Trophoblast cell (in vitro differentiated cells and primary cell): Measurements from ENCODE around the gene MTUS2.

Experiments
- DNase-seq, 2 donors: peaks; one replicate each; pipeline ENCODE4 v3.0.0-alpha.2; 2016
- H2AFZ ChIP-seq: 2 replicates; pipeline ENCODE4 v1.6.1; 2013; ENCODE audit warnings: low read length, moderate library complexity, mild to moderate bottlenecking; ENCODE audit not compliant: insufficient read depth, poor library complexity
- H2AK5ac ChIP-seq: 2 replicates; pipeline ENCODE4 v1.6.1; 2013; ENCODE audit warnings: mild to moderate bottlenecking, low read length
- H2BK120ac ChIP-seq: 2 replicates; pipeline ENCODE4 v1.6.1; 2013; ENCODE audit warnings: low read length, mild to moderate bottlenecking, moderate library complexity; ENCODE audit not compliant: insufficient read depth, poor library complexity
- H2BK12ac ChIP-seq: 2 replicates; pipeline ENCODE4 v1.6.1; 2013; ENCODE audit warnings: mild to moderate bottlenecking, low read length, moderate library complexity
- H2BK5ac ChIP-seq: 2 replicates; pipeline ENCODE4 v1.6.1; 2013; ENCODE audit warnings: low read length, low read depth, moderate library complexity, mild to moderate bottlenecking; ENCODE audit not compliant: poor library complexity
- H3K14ac ChIP-seq: 2 replicates; pipeline ENCODE4 v1.6.1; 2013; ENCODE audit warnings: mild to moderate bottlenecking, low read length
- H3K18ac ChIP-seq: 2 replicates; pipeline ENCODE4 v1.6.1; 2013; ENCODE audit warnings: mild to moderate bottlenecking, low read length
- H3K23ac ChIP-seq: 2 replicates; pipeline ENCODE4 v1.6.1; 2013; ENCODE audit warnings: low read length
- H3K27ac ChIP-seq: 2 replicates; pipeline ENCODE4 v1.5.1; 2013; ENCODE audit warnings: low read depth, mild to moderate bottlenecking, inconsistent platforms, low read length, moderate library complexity
- H3K27me3 ChIP-seq: 2 replicates; pipeline ENCODE4 v1.6.1; 2013; ENCODE audit warnings: inconsistent platforms, mild to moderate bottlenecking, low read length, moderate library complexity; ENCODE audit not compliant: insufficient read depth
- H3K36me3 ChIP-seq, 2 experiments: 1 replicate in 1 of 2; 2 replicates in 1 of 2; pipeline ENCODE4 v1.6.1; 2013; ENCODE audit warnings: low read length in 2 of 2, mild to moderate bottlenecking in 2 of 2, moderate library complexity in 1 of 2; ENCODE audit not compliant: insufficient read depth in 2 of 2, control insufficient read depth in 1 of 2
- H3K4ac ChIP-seq: 2 replicates; pipeline ENCODE4 v1.6.1; 2013; ENCODE audit warnings: low read depth, mild to moderate bottlenecking, low read length, moderate library complexity
- H3K4me1 ChIP-seq, 2 experiments: 1 replicate in 1 of 2; 2 replicates in 1 of 2; pipeline ENCODE4 v1.6.1; 2013; ENCODE audit warnings: low read length in 2 of 2, mild to moderate bottlenecking in 2 of 2, moderate library complexity in 1 of 2; ENCODE audit not compliant: insufficient read depth in 2 of 2, control insufficient read depth in 1 of 2
- H3K4me2 ChIP-seq: 2 replicates; pipeline ENCODE4 v1.6.1; 2013; ENCODE audit warnings: inconsistent platforms, mild to moderate bottlenecking, low read length, moderate library complexity
- H3K4me3 ChIP-seq: 2 replicates; pipeline ENCODE4 v1.5.1; 2013; ENCODE audit warnings: mild to moderate bottlenecking, low read depth, low read length, inconsistent platforms
- H3K79me1 ChIP-seq: one replicate; pipeline ENCODE4 v1.6.1; 2013; ENCODE audit warnings: low read length
- H3K79me2 ChIP-seq: 2 replicates; pipeline ENCODE4 v1.6.1; 2013; ENCODE audit warnings: low read length, mild to moderate bottlenecking; ENCODE audit not compliant: control insufficient read depth, insufficient read depth, poor library complexity
- H3K9ac ChIP-seq: 2 replicates; pipeline ENCODE4 v1.6.1; 2013; ENCODE audit warnings: mild to moderate bottlenecking, low read length
- H3K9me3 ChIP-seq: 2 replicates; pipeline ENCODE4 v1.6.1; 2013; ENCODE audit warnings: low read depth, mild to moderate bottlenecking, control low read depth, inconsistent platforms, low read length; ENCODE audit not compliant: insufficient read depth
- H4K12ac ChIP-seq: 2 replicates; pipeline ENCODE4 v1.6.1; 2013; ENCODE audit warnings: low read depth, mild to moderate bottlenecking, low read length, moderate library complexity
- H4K8ac ChIP-seq: 2 replicates; pipeline ENCODE4 v1.6.1; 2013; ENCODE audit warnings: low read depth, mild to moderate bottlenecking, low read length, moderate library complexity
- H4K91ac ChIP-seq: one replicate; pipeline ENCODE4 v1.6.1; 2013; ENCODE audit warnings: low read depth, mild to moderate bottlenecking, low read length, moderate library complexity
- WGBS: extraction: QIAGEN DNeasy Blood & Tissue Kit; methylation state at CpG from one replicate; pipeline ENCODE4 v1.1.7; 2013; ENCODE audit warnings: missing lambda C conversion rate; ENCODE audit not compliant: insufficient read length, insufficient coverage; ENCODE audit errors: extremely low coverage; 5-methylcytosine and 5-hydroxymethylcytosine counted together

The MTUS2 gene

GRCh38 chr13:28885181-28885580 lies 65.0 kb downstream of the MTUS2 start:
- Histone ChIP-seq H2BK120ac (no peak overlapping the region), H2BK5ac (no peak overlapping the region), H4K12ac (no peak overlapping the region), H3K9ac (no peak overlapping the region), H4K8ac (no peak overlapping the region), H3K27ac (no peak overlapping the region), H3K79me1 (no peaks in the 10 kb centered on the region), H3K4me2 (no peak overlapping the region), H2AK5ac (no peak overlapping the region), H3K23ac (no peak overlapping the region), H2BK12ac (no peak overlapping the region), H3K18ac (no peak overlapping the region), H3K4me3 (no peak overlapping the region), H4K91ac (no peak overlapping the region), H3K4ac (no peak overlapping the region), H3K14ac (no peak overlapping the region), H2AFZ (no peak overlapping the region), H3K9me3 (peaks cover 2% of the 10 kb centered on the region), H3K79me2 (no peaks in the 10 kb centered on the region), H3K36me3 (no peaks in the 10 kb centered on the region), H3K27me3 (no peaks in the 10 kb centered on the region), H3K4me1 (no peaks in the 10 kb centered on the region)
- DNase-seq: no peak
- WGBS: no CpG with 5 or more reads among the region's 4 CpGs

- H3K18ac ChIP-seq: no peak overlapping the region
- DNase-seq: no peak
- no peak overlapping the region for H2AFZ ChIP-seq
- H3K9ac ChIP-seq: no peak overlapping the region
- no peak overlapping the region for H2AK5ac ChIP-seq
- no peak overlapping the region for H3K23ac ChIP-seq
- H3K4me1 ChIP-seq: no peaks in the 10 kb centered on the region
- H3K4me3 ChIP-seq: no peak overlapping the region
- no peak overlapping the region for H3K4ac ChIP-seq
- H2BK5ac ChIP-seq: no peak overlapping the region
- no peak overlapping the region for H2BK120ac ChIP-seq
- H3K27ac ChIP-seq: no peak overlapping the region
- H3K79me2 ChIP-seq: no peaks in the 10 kb centered on the region
- no peak overlapping the region for H4K8ac ChIP-seq
- peaks cover 2% of the 10 kb centered on the region for H3K9me3 ChIP-seq
- no CpG with 5 or more reads among the region's 6 CpGs for WGBS
- H2BK12ac ChIP-seq: no peak overlapping the region
- H4K91ac ChIP-seq: no peak overlapping the region
- no peaks in the 10 kb centered on the region for H3K36me3 ChIP-seq
- no peak overlapping the region for H4K12ac ChIP-seq
- H3K79me1 ChIP-seq: no peaks in the 10 kb centered on the region
- H3K4me2 ChIP-seq: no peak overlapping the region
- no peak overlapping the region for H3K14ac ChIP-seq
- H3K27me3 ChIP-seq: no peaks in the 10 kb centered on the region
These were observed 69.1 kb downstream of the MTUS2 start for GRCh38 chr13:28889086-28889732.

- Histone ChIP-seq H3K79me1 (no peaks in the 10 kb centered on the region), H3K23ac (no peak overlapping the region), H2AFZ (no peak overlapping the region), H2AK5ac (no peak overlapping the region), H3K27ac (no peak overlapping the region), H4K91ac (no peak overlapping the region), H3K27me3 (no peaks in the 10 kb centered on the region), H3K18ac (no peak overlapping the region), H4K8ac (no peak overlapping the region), H3K9ac (no peak overlapping the region), H2BK12ac (no peak overlapping the region), H3K79me2 (no peaks in the 10 kb centered on the region), H3K4ac (no peak overlapping the region), H2BK120ac (no peak overlapping the region), H3K9me3 (peaks cover 2% of the 10 kb centered on the region), H3K4me3 (no peak overlapping the region), H3K4me2 (no peak overlapping the region), H3K14ac (no peak overlapping the region), H3K36me3 (no peaks in the 10 kb centered on the region), H3K4me1 (no peaks in the 10 kb centered on the region), H2BK5ac (no peak overlapping the region), H4K12ac (no peak overlapping the region)
- WGBS: no CpG with 5 or more reads among the region's 3 CpGs
- no peak for DNase-seq
These were observed 70.6 kb downstream of the MTUS2 start for GRCh38 chr13:28890712-28891111.

- Histone ChIP-seq H3K79me1 (no peaks in the 10 kb centered on the region), H3K9ac (no peak overlapping the region), H3K4ac (no peak overlapping the region), H3K36me3 (no peaks in the 10 kb centered on the region), H3K14ac (no peak overlapping the region), H3K4me3 (no peak overlapping the region), H2BK12ac (no peak overlapping the region), H4K91ac (no peak overlapping the region), H3K27ac (no peak overlapping the region), H2AFZ (no peak overlapping the region), H3K9me3 (peaks cover 6% of the 10 kb centered on the region), H2BK120ac (no peak overlapping the region), H3K4me2 (no peak overlapping the region), H2AK5ac (no peak overlapping the region), H3K4me1 (no peaks in the 10 kb centered on the region), H4K12ac (no peak overlapping the region), H3K23ac (no peak overlapping the region), H3K27me3 (no peaks in the 10 kb centered on the region), H3K18ac (no peak overlapping the region), H4K8ac (no peak overlapping the region), H3K79me2 (no peaks in the 10 kb centered on the region), H2BK5ac (no peak overlapping the region)
- DNase-seq: no peak
- whole genome bisulfite sequencing: no CpG with 5 or more reads among the region's 2 CpGs
These were observed 97.9 kb downstream of the MTUS2 start for GRCh38 chr13:28918030-28918429.
